ENCODE results near the gene RNF25. TPM values are rescaled to one million over a fixed set of nuclear protein-coding genes. Genes with fewer than 3 reads are reported as not detected.

The RNF25 gene
- total and polyA plus RNA-seq, 2 experiments from 2014 or later: 18.3 to 22.2 TPM

- Mint-ChIP-seq H3K27ac (no peak overlapping the region), H3K36me3 (ENCODE audit: low read depth) (peaks cover 80% of the 10 kb centered on the region)
Observed at GRCh38 chr2:218648088-218648786, 23.6 kb downstream of the RNF25 start.

More at GRCh38 chr2:218648088-218648786, 23.6 kb downstream of the RNF25 start:
- Histone ChIP-seq H3K27me3 (ENCODE audit: insufficient read depth) (no peaks in the 10 kb centered on the region), H3F3A (replicated peaks; ENCODE audit: low read depth) (no peaks in the 10 kb centered on the region), H3K4me3 (no peak overlapping the region), H3K79me2 (replicated peaks; ENCODE audit: insufficient read depth) (0 out of 2 replicates have a peak, but pooled peaks cover 7% of the 10 kb centered on the region), H3K4me1 (ENCODE audit: insufficient read depth) (no peaks in the 10 kb centered on the region), H3K36me3 (ENCODE audit: insufficient read depth) (peaks cover 56% of the 10 kb centered on the region), H3K4me2 (no peak overlapping the region), H2AFZ (no peak overlapping the region), H3K9me2 (ENCODE audit: insufficient read depth) (no peaks in the 10 kb centered on the region), H4K20me1 (replicated peaks; ENCODE audit: insufficient read depth) (peaks cover 20% of the 10 kb centered on the region), H3K27ac (ENCODE audit: low read depth) (no peak overlapping the region)
- no peak for TF ChIP-seq ZNF114 (CRISPR knock-in tag; IDR thresholded peaks at IDR 0.05)
- no peak for TF ChIP-seq EZH2phosphoT487 (IDR thresholded peaks at IDR 0.05; ENCODE audit: unreplicated experiment)
- TF ChIP-seq CTCF (conservative IDR thresholded peaks at IDR 0.05; ENCODE audit: low read depth in 2 of 2): peak; percentile 86 to 92
- no peak for TF ChIP-seq ZNF331 (CRISPR knock-in tag; IDR thresholded peaks at IDR 0.05; ENCODE audit: low read depth)
- no peak for TF ChIP-seq EZH2 (IDR thresholded peaks at IDR 0.05; ENCODE audit: low read depth, unreplicated experiment)
- no peak for TF ChIP-seq CREB1 (CRISPR knock-in tag; IDR thresholded peaks at IDR 0.05; ENCODE audit: low read depth)
- no peak for TF ChIP-seq ZNF462 (CRISPR knock-in tag; IDR thresholded peaks at IDR 0.05)
- no peak for TF ChIP-seq REST (IDR thresholded peaks at IDR 0.05; ENCODE audit: unreplicated experiment)
- peak; percentile 76 for DNase-seq (ENCODE audit: low spot score)
- Mint-ChIP-seq H3K4me3 (no peak overlapping the region), H3K4me1 (no peaks in the 10 kb centered on the region), H3K9me3 (no peaks in the 10 kb centered on the region), H3K27me3 (ENCODE audit: insufficient read depth, low read depth, poor library complexity) (peaks cover 3% of the 10 kb centered on the region)
- ATAC-seq: peak; percentile 93

All from GM23338 (cell line).